Lung (tissue), 12 donors: ENCODE results near the gene NBAS. TPM values are rescaled to one million over a fixed set of nuclear protein-coding genes. Genes with fewer than 3 reads are reported as not detected.
"Not testable (repeated sequence)": the region's sequence is repeated elsewhere in the genome, so short reads cannot be mapped to it uniquely, and the experiment has no call there.

ENCODE experiments used
- ATAC-seq: fragments of 200-7000 bp; cut with Tn5 transposase; one replicate; pipeline ENCODE4 v1.9.1; 2020; ENCODE audit warnings: moderate number of reproducible peaks; ENCODE audit not compliant: insufficient read depth, low FRiP score
- DNase-seq, 3 donors: peaks; one replicate each; pipeline ENCODE4 v3.0.0-alpha.2; 2013 to 2017
- H3K27ac ChIP-seq, 2 donors: one replicate each; pipeline ENCODE4 v1.5.1; 2013; ENCODE audit warnings: mild to moderate bottlenecking in 2 of 2, moderate library complexity in 2 of 2, control low read depth in 1 of 2, inconsistent platforms in 1 of 2, low read depth in 1 of 2, low read length in 1 of 2
- H3K27me3 ChIP-seq, 3 donors: one replicate each; pipeline ENCODE4 v1.5.1; 2013; ENCODE audit warnings: low read length in 2 of 3; ENCODE audit not compliant: control insufficient read depth in 3 of 3, insufficient read depth in 3 of 3
- H3K36me3 ChIP-seq, 4 donors: one replicate each; pipeline ENCODE4 v1.5.1; 2013; ENCODE audit warnings: low read length in 4 of 4, mild to moderate bottlenecking in 1 of 4, moderate library complexity in 1 of 4; ENCODE audit not compliant: control insufficient read depth in 4 of 4, insufficient read depth in 4 of 4
- H3K4me1 ChIP-seq, 5 donors: one replicate each; pipeline ENCODE4 v1.5.1; 2013; ENCODE audit warnings: low read length in 5 of 5, mild to moderate bottlenecking in 2 of 5, moderate library complexity in 1 of 5; ENCODE audit not compliant: control insufficient read depth in 5 of 5, insufficient read depth in 5 of 5
- H3K4me3 ChIP-seq: one replicate; pipeline ENCODE4 v1.5.1; 2013; ENCODE audit warnings: mild to moderate bottlenecking, control low read depth, moderate library complexity
- H3K9ac ChIP-seq, 2 donors: one replicate each; pipeline ENCODE4 v1.5.1; 2013; ENCODE audit warnings: low read length in 2 of 2, control low read depth in 1 of 2; ENCODE audit not compliant: insufficient read depth in 1 of 2
- H3K9me3 ChIP-seq, 4 donors: one replicate each; pipeline ENCODE4 v1.5.1; 2013; ENCODE audit warnings: low read length in 3 of 4, mild to moderate bottlenecking in 1 of 4, moderate library complexity in 1 of 4; ENCODE audit not compliant: control insufficient read depth in 4 of 4, insufficient read depth in 3 of 4
- CTCF ChIP-seq: IDR thresholded peaks from 2 replicates; pipeline ENCODE4 v1.5.1; 2012; ENCODE audit warnings: mild to moderate bottlenecking; ENCODE audit errors: control extremely low read depth, extremely low read depth
- WGBS, 2 donors: extraction: QIAGEN DNeasy Blood & Tissue Kit; methylation state at CpG; one replicate each; pipeline ENCODE4 v1.1.7; 2013; 5-methylcytosine and 5-hydroxymethylcytosine counted together
- polyA plus RNA-seq, 2 donors: library from polyadenylated mRNA; stranded (reverse); fragments of 200-250 nt; gene quantifications; one replicate each; pipeline ENCODE4 v1.2.1, GENCODE V29; 2013
- total RNA-seq, 2 donors: library from RNA; depleted of rRNA in 1 of 2; stranded (reverse); fragments of >200 nt in 1 of 2; gene quantifications; one replicate each; pipeline ENCODE4 v1.2.1, GENCODE V29; 2014 to 2021
- donor health status: control.
- donor health status: control.
- donor health status: Bipolar disorder and iron deficiency.
- donor health status: healthy.
- donor health status: DM: yes; HTN: yes; CAD: no.

Gene NBAS
- total and polyA plus RNA-seq, 4 donors, result 15.6 to 61.3 (median 35.4) TPM

GRCh38 chr2:15259356-15259756 is 301.8 kb downstream of the NBAS start:
- no peaks in the 10 kb centered on the region for H3K27me3 ChIP-seq
- no peak for TF ChIP-seq CTCF
- peak in 1 of 3 donors; percentile 34 for DNase-seq
- H3K36me3 ChIP-seq, result peaks cover 0 to 2% (median 0%) of the 10 kb centered on the region in 4 donors
- ATAC-seq, result no peak
- H3K4me1 ChIP-seq, result no peaks in the 10 kb centered on the region
- no peak overlapping the region for H3K4me3 ChIP-seq
- 67 to 82% methylated on average over 1 of the region's 1 CpG for WGBS, 2 donors
- no peaks in the 10 kb centered on the region for H3K9me3 ChIP-seq
- no peak overlapping the region for H3K27ac ChIP-seq
- H3K9ac ChIP-seq, result no peak overlapping the region

- H3K36me3 ChIP-seq, DNase-seq, H3K9me3 ChIP-seq, H3K4me1 ChIP-seq, H3K27me3 ChIP-seq, H3K27ac ChIP-seq, H3K9ac ChIP-seq, H3K4me3 ChIP-seq, ATAC-seq: not testable (repeated sequence)
- WGBS, 2 donors, result 96 to 97% methylated on average over 7 of the region's 7 CpGs
These were observed 302.7 kb downstream of the NBAS start for GRCh38 chr2:15258385-15258784.

GRCh38 chr2:15253835-15254286 is 307.3 kb downstream of the NBAS start:
- ATAC-seq (no peak), DNase-seq (no peak)
- Histone ChIP-seq H3K27me3 (no peaks in the 10 kb centered on the region), H3K4me1 (no peaks in the 10 kb centered on the region), H3K27ac (no peak overlapping the region), H3K9me3 (peaks cover 0 to 2% (median 0%) of the 10 kb centered on the region in 4 donors), H3K9ac (no peak overlapping the region), H3K4me3 (no peak overlapping the region), H3K36me3 (peaks cover 0 to 4% (median 0%) of the 10 kb centered on the region in 4 donors)
- TF ChIP-seq CTCF, result no peak
- 69 to 81% methylated on average over 3 of the region's 3 CpGs for WGBS, 2 donors

GRCh38 chr2:15253247-15253646 is 307.9 kb downstream of the NBAS start:
- Histone ChIP-seq H3K27me3 (no peaks in the 10 kb centered on the region), H3K27ac (no peak overlapping the region), H3K4me3 (no peak overlapping the region), H3K4me1 (no peaks in the 10 kb centered on the region), H3K36me3 (peaks cover 0 to 4% (median 0%) of the 10 kb centered on the region in 4 donors), H3K9me3 (peaks cover 0 to 2% (median 0%) of the 10 kb centered on the region in 4 donors), H3K9ac (no peak overlapping the region)
- no peak for ATAC-seq
- DNase-seq, result no peak
- 98 to 99% methylated on average over 2 of the region's 2 CpGs for WGBS, 2 donors
- TF ChIP-seq CTCF, result no peak
